Psoas muscle (tissue), 8 donors: ENCODE results near the gene CACNA1C. TPM values are rescaled to one million over a fixed set of nuclear protein-coding genes. Genes with fewer than 3 reads are reported as not detected.

ENCODE experiments used
- ATAC-seq, 4 donors: fragments of 200-7000 bp; cut with Tn5 transposase; one replicate each; pipeline ENCODE4 v1.9.1; 2020; ENCODE audit warnings: moderate library complexity in 3 of 4, mild to moderate bottlenecking in 2 of 4
- DNase-seq, 2 donors: peaks; one replicate each; pipeline ENCODE4 v3.0.0-alpha.2; 2020
- H3K27ac ChIP-seq: fragments of 200-600 bp; one replicate; pipeline ENCODE4 v1.8.0; 2022
- H3K27me3 ChIP-seq, 3 donors: fragments of 200-600 bp in 1 of 3; one replicate each; pipeline versions ENCODE4 v1.6.1 to v1.8.0; 2013 to 2022; ENCODE audit warnings: low read length in 2 of 3, mild to moderate bottlenecking in 2 of 3, moderate library complexity in 1 of 3; ENCODE audit not compliant: insufficient read depth in 3 of 3
- H3K36me3 ChIP-seq, 2 donors: fragments of 200-600 bp in 1 of 2; one replicate each; pipeline versions ENCODE4 v1.6.1 to v1.8.0; 2013 to 2022; ENCODE audit warnings: low read depth in 1 of 2, mild to moderate bottlenecking in 1 of 2, moderate library complexity in 1 of 2; ENCODE audit not compliant: insufficient read depth in 1 of 2
- H3K4me1 ChIP-seq: fragments of 200-600 bp; one replicate; pipeline ENCODE4 v1.8.0; 2022
- H3K4me3 ChIP-seq: fragments of 200-600 bp; one replicate; pipeline ENCODE4 v1.8.0; 2022; ENCODE audit warnings: mild to moderate bottlenecking
- H3K9me3 ChIP-seq: fragments of 200-600 bp; one replicate; pipeline ENCODE4 v1.8.0; 2022
- WGBS, 3 donors: extraction: QIAGEN DNeasy Blood & Tissue Kit; methylation state at CpG; one replicate each; pipeline versions ENCODE4 v1.1.6 to v1.1.7; 2013; 5-methylcytosine and 5-hydroxymethylcytosine counted together
- intact Hi-C, 2 donors: fragments of 100-400 bp; cut with DNase I; formaldehyde crosslinking; loops; one replicate each; pipeline versions ENCODE4 v1.11.0 to v1.14.2; 2022
- polyA plus RNA-seq, 3 donors: library from polyadenylated mRNA; stranded (reverse); fragments of 200-250 nt; gene quantifications; one replicate each; pipeline ENCODE4 v1.2.3, GENCODE V29; 2013
- total RNA-seq, 4 donors: library from RNA; stranded (reverse); fragmentation: NEBNext Ultra II Directional in 2 of 4; extraction: Animal tissue kit (Norgen Biotek cat#: 25700) in 2 of 4; gene quantifications; one replicate each; pipeline versions ENCODE4 v1.2.1 to v1.2.4, GENCODE V29; 2021 to 2023
- TF ChIP-seq, protein P1 (sequence below): fragments of 200-600 bp; IDR thresholded peaks from one replicate; pipeline ENCODE4 v1.8.0; 2022; ENCODE audit warnings: antibody characterized with exemption
- donor health status: healthy with polysubstance abuse.
- donor health status: DM: no; HTN: no; CAD: no; lungs with moderate emphysema.
- donor health status: Bipolar disorder and iron deficiency.
- donor health status: healthy.
- donor health status: DM: yes; HTN: yes; CAD: no.
- donor health status: DM: no; HTN: no; CAD: no.
- donor health status: DM: no; HTN: no; CAD: no.
- donor health status: DM: yes; HTN: yes; CAD: no.

Gene CACNA1C
- total and polyA plus RNA-seq, 7 donors: 0.26 to 2.9 (median 0.95) TPM

DNA sequence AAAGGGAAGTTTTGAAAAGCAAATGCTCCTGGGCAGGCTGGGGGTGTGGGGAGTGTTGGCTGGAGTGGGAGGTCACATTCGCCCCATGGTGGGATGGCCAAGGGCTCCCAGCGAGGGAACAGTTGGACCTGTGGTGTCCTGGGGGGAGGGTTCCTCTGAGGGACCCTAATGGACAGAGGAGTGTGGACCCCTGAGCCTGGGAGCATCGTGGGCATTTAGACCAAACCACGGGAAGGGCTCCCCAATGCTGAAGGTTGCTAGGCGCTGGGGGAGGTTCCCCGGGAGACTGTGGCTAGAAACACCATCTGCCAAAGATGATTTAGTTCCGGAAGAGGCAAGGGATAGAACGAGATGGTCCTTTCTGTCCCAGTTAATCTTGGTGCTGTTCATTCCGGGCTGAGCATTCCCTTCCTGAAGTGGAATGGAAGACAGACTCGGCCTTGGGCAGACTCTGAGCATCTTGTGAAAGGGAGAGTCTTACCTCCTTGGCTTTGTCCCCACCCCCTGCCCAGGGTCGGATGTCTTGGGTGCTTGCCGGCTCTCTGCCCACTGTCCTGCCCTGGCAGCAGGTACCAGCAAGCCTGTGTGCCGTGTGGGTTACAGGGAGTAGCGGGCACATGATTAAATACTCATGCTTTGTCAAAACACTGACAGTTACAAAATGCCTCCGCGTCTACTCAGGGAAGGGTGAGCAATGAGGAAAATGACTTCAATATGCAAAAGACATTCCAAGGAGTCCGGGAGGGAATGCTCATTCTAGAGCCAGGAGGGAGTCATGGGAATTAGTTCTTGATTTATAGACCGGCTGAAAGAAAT is 215.9 kb downstream of the CACNA1C start:
- no peaks in the 10 kb centered on the region for H3K9me3 ChIP-seq
- intact Hi-C loops: no loop called here
- H3K4me1 ChIP-seq: no peaks in the 10 kb centered on the region
- ATAC-seq (peak in 1 of 4 donors; percentile 27), DNase-seq (no peak)
- 28 to 36% (median 28%) methylated on average over 18 of the region's 18 CpGs for WGBS, 3 donors
- no peak overlapping the region for H3K4me3 ChIP-seq
- no peaks in the 10 kb centered on the region for H3K36me3 ChIP-seq
- H3K27me3 ChIP-seq: peaks cover 0 to 35% (median 2%) of the 10 kb centered on the region in 3 donors
- H3K27ac ChIP-seq: no peak overlapping the region
- TF ChIP-seq, protein P1, sequence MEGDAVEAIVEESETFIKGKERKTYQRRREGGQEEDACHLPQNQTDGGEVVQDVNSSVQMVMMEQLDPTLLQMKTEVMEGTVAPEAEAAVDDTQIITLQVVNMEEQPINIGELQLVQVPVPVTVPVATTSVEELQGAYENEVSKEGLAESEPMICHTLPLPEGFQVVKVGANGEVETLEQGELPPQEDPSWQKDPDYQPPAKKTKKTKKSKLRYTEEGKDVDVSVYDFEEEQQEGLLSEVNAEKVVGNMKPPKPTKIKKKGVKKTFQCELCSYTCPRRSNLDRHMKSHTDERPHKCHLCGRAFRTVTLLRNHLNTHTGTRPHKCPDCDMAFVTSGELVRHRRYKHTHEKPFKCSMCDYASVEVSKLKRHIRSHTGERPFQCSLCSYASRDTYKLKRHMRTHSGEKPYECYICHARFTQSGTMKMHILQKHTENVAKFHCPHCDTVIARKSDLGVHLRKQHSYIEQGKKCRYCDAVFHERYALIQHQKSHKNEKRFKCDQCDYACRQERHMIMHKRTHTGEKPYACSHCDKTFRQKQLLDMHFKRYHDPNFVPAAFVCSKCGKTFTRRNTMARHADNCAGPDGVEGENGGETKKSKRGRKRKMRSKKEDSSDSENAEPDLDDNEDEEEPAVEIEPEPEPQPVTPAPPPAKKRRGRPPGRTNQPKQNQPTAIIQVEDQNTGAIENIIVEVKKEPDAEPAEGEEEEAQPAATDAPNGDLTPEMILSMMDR: no peak

DNA sequence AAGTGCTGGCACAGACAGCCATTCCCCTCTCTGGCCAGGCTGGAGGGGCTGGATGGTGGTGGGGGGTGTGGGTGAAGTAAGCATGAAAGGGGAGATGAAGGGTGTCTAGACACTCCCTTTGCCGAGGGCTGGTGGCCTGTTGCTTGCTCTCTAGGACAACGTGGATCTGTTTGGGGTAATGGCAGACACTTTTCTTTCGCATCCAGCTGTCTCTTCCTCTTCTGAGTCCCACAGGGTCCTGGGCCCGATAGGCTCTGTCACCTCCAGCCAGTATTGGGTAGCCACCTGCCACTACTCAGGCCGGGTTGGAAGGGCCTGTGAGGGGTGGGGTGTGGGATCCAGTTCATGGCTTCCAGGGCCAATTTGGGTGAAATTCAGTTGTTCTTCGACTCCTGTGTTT is 218.1 kb downstream of the CACNA1C start:
- no peaks in the 10 kb centered on the region for H3K9me3 ChIP-seq
- ATAC-seq (no peak), DNase-seq (no peak)
- TF ChIP-seq, protein P1: no peak
- H3K4me1 ChIP-seq: no peaks in the 10 kb centered on the region
- no peaks in the 10 kb centered on the region for H3K36me3 ChIP-seq
- peaks cover 0 to 31% (median 2%) of the 10 kb centered on the region in 3 donors for H3K27me3 ChIP-seq
- 55 to 62% (median 57%) methylated on average over 6 of the region's 6 CpGs for WGBS, 3 donors
- intact Hi-C loops: no loop called here
- no peak overlapping the region for H3K27ac ChIP-seq
- no peak overlapping the region for H3K4me3 ChIP-seq

DNA sequence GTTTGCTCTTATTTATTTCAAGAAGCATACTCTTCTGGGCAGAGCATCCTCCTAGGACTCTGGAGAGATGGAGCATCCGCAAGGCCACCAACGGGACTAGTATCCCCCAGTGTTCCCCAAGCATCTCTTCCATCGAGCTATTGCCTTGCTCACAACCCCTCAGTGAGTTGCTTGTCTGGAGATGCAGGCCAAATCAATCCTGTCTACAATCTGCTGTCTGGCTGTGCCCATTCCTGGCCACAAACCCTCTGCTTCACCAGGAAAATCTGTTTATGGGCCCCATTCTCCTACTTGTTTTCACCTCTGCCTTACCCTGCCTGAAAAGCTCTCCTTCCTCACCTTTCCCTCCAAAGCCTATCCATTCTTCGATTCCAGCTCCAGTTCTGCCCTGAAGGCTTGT is 219.2 kb downstream of the CACNA1C start:
- H3K4me3 ChIP-seq: no peak overlapping the region
- ATAC-seq (no peak), DNase-seq (no peak)
- H3K4me1 ChIP-seq: no peaks in the 10 kb centered on the region
- TF ChIP-seq, protein P1: no peak
- H3K27me3 ChIP-seq: peaks cover 0 to 20% (median 2%) of the 10 kb centered on the region in 3 donors
- intact Hi-C loops: no loop called here
- no peak overlapping the region for H3K27ac ChIP-seq
- H3K36me3 ChIP-seq: no peaks in the 10 kb centered on the region
- H3K9me3 ChIP-seq: no peaks in the 10 kb centered on the region
- 83 to 88% (median 86%) methylated on average over 4 of the region's 4 CpGs for WGBS, 3 donors

DNA sequence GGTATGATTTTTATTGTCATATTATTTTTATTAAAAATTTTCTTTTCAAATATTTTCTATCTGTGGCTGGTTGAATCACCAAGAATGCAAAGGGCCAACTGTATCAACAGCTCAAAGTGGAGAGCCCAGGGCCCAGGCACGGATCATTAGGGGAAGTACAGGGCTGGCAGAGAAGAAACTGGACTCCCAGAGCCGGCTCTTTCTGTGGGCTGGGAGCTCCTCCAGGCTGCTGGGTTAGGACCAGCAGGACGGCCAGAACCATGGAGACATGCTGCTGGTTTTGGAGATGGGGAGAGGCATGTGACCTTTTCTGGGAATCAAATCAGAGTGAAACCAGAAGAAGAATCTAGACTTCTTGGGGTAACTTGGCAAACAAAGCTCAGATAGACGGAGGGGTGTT is 220.5 kb downstream of the CACNA1C start:
- TF ChIP-seq, protein P1: no peak
- H3K36me3 ChIP-seq: no peaks in the 10 kb centered on the region
- intact Hi-C loops: no loop called here
- H3K27ac ChIP-seq: no peak overlapping the region
- DNase-seq: peak; percentile 49 to 67
- no peaks in the 10 kb centered on the region for H3K9me3 ChIP-seq
- no peak overlapping the region for H3K4me3 ChIP-seq
- ATAC-seq: no peak
- no peaks in the 10 kb centered on the region for H3K4me1 ChIP-seq
- H3K27me3 ChIP-seq: peaks cover 0 to 10% (median 2%) of the 10 kb centered on the region in 3 donors
- 32 to 63% (median 41%) methylated on average over 4 of the region's 4 CpGs for WGBS, 3 donors
